ENCODE measurements around the gene DAZAP1.

GRCh38 chr19:1483979-1484428 lies 76.6 kb downstream of the DAZAP1 start:
- TF ChIP-seq CTCF (IDR thresholded peaks at IDR 0.05; ENCODE audit: poor library complexity) (no peak), EZH2phosphoT487 (IDR thresholded peaks at IDR 0.05; ENCODE audit: low read depth, severe bottlenecking, unreplicated experiment) (no peak)

All from hepatocyte (in vitro differentiated cells).